SK-N-SH (cell line): ENCODE measurements around the gene SRGAP3.

Source experiments
- CTCF ChIP-seq: fragments of 200-600 bp; sonication (generic); IDR thresholded peaks from 2 replicates; pipeline ENCODE4 v1.6.1; 2017; ENCODE audit warnings: antibody characterized with exemption, mild to moderate bottlenecking, moderate library complexity
- FOXM1 ChIP-seq: IDR thresholded peaks from 2 replicates; pipeline ENCODE4 v1.4.0; 2012; ENCODE audit warnings: low read depth, mild to moderate bottlenecking
- MAX ChIP-seq: IDR thresholded peaks from 2 replicates; pipeline ENCODE4 v1.4.0; 2012; ENCODE audit warnings: low read depth
- REST ChIP-seq: IDR thresholded peaks from 2 replicates; pipeline ENCODE4 v1.6.1; 2012; ENCODE audit warnings: mild to moderate bottlenecking, low read depth, low read length, moderate library complexity
- SIN3A ChIP-seq: IDR thresholded peaks from 2 replicates; pipeline ENCODE4 v1.6.1; 2012; ENCODE audit warnings: low read depth, mild to moderate bottlenecking, low read length, moderate library complexity, borderline replicate concordance
- USF2 ChIP-seq: fragments of 150-350 bp; IDR thresholded peaks from 2 replicates; pipeline ENCODE4 v1.6.1; 2017; ENCODE audit warnings: antibody characterized with exemption, low read length, low read depth, borderline replicate concordance

GRCh38 chr3:8996681-8997121 lies 252.7 kb downstream of the SRGAP3 start:
- TF ChIP-seq USF2 (no peak), SIN3A (no peak), MAX (no peak), CTCF (no peak; the same call in 1 of the 2 replicates), FOXM1 (no peak), REST (no peak)
